ENCODE data around the gene RASL10B. TPM values are rescaled to one million over a fixed set of nuclear protein-coding genes. Genes with fewer than 3 reads are reported as not detected.

RASL10B gene
- total and polyA plus RNA-seq, 10 of the 15 experiments (the other 5 are each of a cell fraction or from before 2014, with no cell fraction given) = not detected

DNA sequence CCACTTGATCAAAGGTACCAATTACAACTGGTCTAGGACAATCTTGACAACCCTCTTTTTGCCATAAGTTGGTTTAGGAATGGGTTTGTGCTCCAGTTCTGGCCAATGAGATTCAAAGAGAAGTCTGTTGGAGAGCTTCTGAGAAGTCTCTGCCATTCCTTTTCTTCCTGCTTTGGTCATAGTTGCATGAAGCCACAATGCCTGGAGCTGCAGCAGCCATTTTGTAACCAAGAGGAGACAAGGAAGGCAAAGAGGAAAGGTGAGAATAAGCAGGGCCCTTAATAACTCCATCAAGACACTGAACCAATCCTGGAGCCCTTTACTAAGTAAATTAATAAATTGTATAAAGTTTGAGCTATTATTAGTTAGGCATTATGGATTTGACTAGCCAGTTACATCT lies 25.8 kb downstream of the RASL10B start:
- no peak overlapping the region for H3K27ac ChIP-seq (ENCODE audit: control insufficient read depth, insufficient read depth)
- RAD21 ChIA-PET (ENCODE audit: unreplicated experiment) = interaction anchor here (1.1 kb wide), 1 partner anchor 10 kb away, joined by 4 read pairs; no protein-coding TSS in a partner anchor
- H3K4me1 ChIP-seq (ENCODE audit: control insufficient read depth, insufficient read depth, low read length) = no peaks in the 10 kb centered on the region
- H3K9ac ChIP-seq (ENCODE audit: control insufficient read depth, insufficient read depth, low read length) = no peak overlapping the region
- no peaks in the 10 kb centered on the region for H4K20me1 ChIP-seq (ENCODE audit: control insufficient read depth, insufficient read depth)
- H3K27me3 ChIP-seq (replicated peaks in 1 of 2; ENCODE audit: control insufficient read depth in 2 of 2, insufficient read depth in 2 of 2, low read length in 1 of 2) = no peaks in the 10 kb centered on the region; a peak in 2 of 4 replicates
- no peaks in the 10 kb centered on the region for H3K9me3 ChIP-seq (replicated peaks; ENCODE audit: control insufficient read depth, insufficient read depth, low read length)
- TF ChIP-seq, protein P1, sequence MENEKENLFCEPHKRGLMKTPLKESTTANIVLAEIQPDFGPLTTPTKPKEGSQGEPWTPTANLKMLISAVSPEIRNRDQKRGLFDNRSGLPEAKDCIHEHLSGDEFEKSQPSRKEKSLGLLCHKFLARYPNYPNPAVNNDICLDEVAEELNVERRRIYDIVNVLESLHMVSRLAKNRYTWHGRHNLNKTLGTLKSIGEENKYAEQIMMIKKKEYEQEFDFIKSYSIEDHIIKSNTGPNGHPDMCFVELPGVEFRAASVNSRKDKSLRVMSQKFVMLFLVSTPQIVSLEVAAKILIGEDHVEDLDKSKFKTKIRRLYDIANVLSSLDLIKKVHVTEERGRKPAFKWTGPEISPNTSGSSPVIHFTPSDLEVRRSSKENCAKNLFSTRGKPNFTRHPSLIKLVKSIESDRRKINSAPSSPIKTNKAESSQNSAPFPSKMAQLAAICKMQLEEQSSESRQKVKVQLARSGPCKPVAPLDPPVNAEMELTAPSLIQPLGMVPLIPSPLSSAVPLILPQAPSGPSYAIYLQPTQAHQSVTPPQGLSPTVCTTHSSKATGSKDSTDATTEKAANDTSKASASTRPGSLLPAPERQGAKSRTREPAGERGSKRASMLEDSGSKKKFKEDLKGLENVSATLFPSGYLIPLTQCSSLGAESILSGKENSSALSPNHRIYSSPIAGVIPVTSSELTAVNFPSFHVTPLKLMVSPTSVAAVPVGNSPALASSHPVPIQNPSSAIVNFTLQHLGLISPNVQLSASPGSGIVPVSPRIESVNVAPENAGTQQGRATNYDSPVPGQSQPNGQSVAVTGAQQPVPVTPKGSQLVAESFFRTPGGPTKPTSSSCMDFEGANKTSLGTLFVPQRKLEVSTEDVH (IDR thresholded peaks at IDR 0.05; ENCODE audit: low read depth, partially characterized antibody) = no peak
- TF ChIP-seq ZNF207 (IDR thresholded peaks at IDR 0.05; ENCODE audit: borderline replicate concordance) (no peak), TCF12 (IDR thresholded peaks at IDR 0.05; ENCODE audit: low read depth, low read length) (no peak), E2F4 (IDR thresholded peaks at IDR 0.05; ENCODE audit: low read depth, low read length) (no peak), CHD1 (IDR thresholded peaks at IDR 0.05; ENCODE audit: low read depth, low read length) (no peak), IRF5 (IDR thresholded peaks at IDR 0.05; ENCODE audit: borderline replicate concordance) (no peak)
- TF ChIP-seq, protein P2, sequence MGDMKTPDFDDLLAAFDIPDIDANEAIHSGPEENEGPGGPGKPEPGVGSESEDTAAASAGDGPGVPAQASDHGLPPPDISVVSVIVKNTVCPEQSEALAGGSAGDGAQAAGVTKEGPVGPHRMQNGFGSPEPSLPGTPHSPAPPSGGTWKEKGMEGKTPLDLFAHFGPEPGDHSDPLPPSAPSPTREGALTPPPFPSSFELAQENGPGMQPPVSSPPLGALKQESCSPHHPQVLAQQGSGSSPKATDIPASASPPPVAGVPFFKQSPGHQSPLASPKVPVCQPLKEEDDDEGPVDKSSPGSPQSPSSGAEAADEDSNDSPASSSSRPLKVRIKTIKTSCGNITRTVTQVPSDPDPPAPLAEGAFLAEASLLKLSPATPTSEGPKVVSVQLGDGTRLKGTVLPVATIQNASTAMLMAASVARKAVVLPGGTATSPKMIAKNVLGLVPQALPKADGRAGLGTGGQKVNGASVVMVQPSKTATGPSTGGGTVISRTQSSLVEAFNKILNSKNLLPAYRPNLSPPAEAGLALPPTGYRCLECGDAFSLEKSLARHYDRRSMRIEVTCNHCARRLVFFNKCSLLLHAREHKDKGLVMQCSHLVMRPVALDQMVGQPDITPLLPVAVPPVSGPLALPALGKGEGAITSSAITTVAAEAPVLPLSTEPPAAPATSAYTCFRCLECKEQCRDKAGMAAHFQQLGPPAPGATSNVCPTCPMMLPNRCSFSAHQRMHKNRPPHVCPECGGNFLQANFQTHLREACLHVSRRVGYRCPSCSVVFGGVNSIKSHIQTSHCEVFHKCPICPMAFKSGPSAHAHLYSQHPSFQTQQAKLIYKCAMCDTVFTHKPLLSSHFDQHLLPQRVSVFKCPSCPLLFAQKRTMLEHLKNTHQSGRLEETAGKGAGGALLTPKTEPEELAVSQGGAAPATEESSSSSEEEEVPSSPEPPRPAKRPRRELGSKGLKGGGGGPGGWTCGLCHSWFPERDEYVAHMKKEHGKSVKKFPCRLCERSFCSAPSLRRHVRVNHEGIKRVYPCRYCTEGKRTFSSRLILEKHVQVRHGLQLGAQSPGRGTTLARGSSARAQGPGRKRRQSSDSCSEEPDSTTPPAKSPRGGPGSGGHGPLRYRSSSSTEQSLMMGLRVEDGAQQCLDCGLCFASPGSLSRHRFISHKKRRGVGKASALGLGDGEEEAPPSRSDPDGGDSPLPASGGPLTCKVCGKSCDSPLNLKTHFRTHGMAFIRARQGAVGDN (IDR thresholded peaks at IDR 0.05) = no peak
- TF ChIP-seq, protein P3, sequence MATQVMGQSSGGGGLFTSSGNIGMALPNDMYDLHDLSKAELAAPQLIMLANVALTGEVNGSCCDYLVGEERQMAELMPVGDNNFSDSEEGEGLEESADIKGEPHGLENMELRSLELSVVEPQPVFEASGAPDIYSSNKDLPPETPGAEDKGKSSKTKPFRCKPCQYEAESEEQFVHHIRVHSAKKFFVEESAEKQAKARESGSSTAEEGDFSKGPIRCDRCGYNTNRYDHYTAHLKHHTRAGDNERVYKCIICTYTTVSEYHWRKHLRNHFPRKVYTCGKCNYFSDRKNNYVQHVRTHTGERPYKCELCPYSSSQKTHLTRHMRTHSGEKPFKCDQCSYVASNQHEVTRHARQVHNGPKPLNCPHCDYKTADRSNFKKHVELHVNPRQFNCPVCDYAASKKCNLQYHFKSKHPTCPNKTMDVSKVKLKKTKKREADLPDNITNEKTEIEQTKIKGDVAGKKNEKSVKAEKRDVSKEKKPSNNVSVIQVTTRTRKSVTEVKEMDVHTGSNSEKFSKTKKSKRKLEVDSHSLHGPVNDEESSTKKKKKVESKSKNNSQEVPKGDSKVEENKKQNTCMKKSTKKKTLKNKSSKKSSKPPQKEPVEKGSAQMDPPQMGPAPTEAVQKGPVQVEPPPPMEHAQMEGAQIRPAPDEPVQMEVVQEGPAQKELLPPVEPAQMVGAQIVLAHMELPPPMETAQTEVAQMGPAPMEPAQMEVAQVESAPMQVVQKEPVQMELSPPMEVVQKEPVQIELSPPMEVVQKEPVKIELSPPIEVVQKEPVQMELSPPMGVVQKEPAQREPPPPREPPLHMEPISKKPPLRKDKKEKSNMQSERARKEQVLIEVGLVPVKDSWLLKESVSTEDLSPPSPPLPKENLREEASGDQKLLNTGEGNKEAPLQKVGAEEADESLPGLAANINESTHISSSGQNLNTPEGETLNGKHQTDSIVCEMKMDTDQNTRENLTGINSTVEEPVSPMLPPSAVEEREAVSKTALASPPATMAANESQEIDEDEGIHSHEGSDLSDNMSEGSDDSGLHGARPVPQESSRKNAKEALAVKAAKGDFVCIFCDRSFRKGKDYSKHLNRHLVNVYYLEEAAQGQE (IDR thresholded peaks at IDR 0.05; ENCODE audit: low read depth, low read length) = no peak
- CTCF ChIA-PET = interaction anchor here (0.9 to 2.0 kb wide), 7 partner anchors 10 to 144 kb away, joined by 3 to 7 read pairs (median 5); no protein-coding TSS in a partner anchor
- DNase-seq (ENCODE audit: low read depth, low spot score) = no peak
- POLR2A ChIA-PET = no interaction called here
- FAIRE-seq = no peak
- in situ Hi-C loops (cut with MboI) = no loop called here
- intact Hi-C loops (cut with micrococcal nuclease; ENCODE audit: unreplicated experiment) = no loop called here
- no peak overlapping the region for H2AFZ ChIP-seq (ENCODE audit: control insufficient read depth, low read depth, low read length)
- no peaks in the 10 kb centered on the region for H3K79me2 ChIP-seq (ENCODE audit: control insufficient read depth, insufficient read depth, low read length)
- H3K4me3 ChIP-seq = no peak overlapping the region
- no peaks in the 10 kb centered on the region for H3K36me3 ChIP-seq (ENCODE audit: control insufficient read depth in 2 of 2, insufficient read depth in 2 of 2, low read length in 1 of 2)
- SMC1A ChIA-PET (ENCODE audit: uncharacterized antibody, unreplicated experiment) = interaction anchor here (0.9 to 1.2 kb wide), 2 partner anchors 98 to 586 kb away, joined by 3 read pairs; no protein-coding TSS in a partner anchor
- no peak overlapping the region for H3K4me2 ChIP-seq (ENCODE audit: control insufficient read depth, insufficient read depth)
- no TSS peak for BruUV-seq (replicated peaks)
- no peak for ATAC-seq

All from GM12878 (cell line).